Tibial artery (tissue), 4 donors: ENCODE measurements around the gene TMEM185A.
"Not testable (repeated sequence)": the region's sequence is repeated elsewhere in the genome, so short reads cannot be mapped to it uniquely, and the experiment has no call there.

Source experiments
- DNase-seq, 2 donors: peaks; one replicate each; pipeline ENCODE4 v3.0.0-alpha.2; 2019
- H3K27ac ChIP-seq, 2 donors: fragments of 200-600 bp; sonication (generic) in 1 of 2; 1 replicate in 1 of 2; 2 replicates in 1 of 2; pipeline ENCODE4 v1.5.1; 2018 to 2019; ENCODE audit warnings: mild to moderate bottlenecking in 1 of 2
- H3K27me3 ChIP-seq, 2 donors: fragments of 200-600 bp; sonication (generic) in 1 of 2; one replicate each; pipeline versions ENCODE4 v1.5.1 to v1.6.0; 2016 to 2019
- H3K36me3 ChIP-seq, 3 donors: fragments of 200-600 bp; sonication (generic) in 2 of 3; one replicate each; pipeline ENCODE4 v1.5.1; 2016 to 2019; ENCODE audit warnings: mild to moderate bottlenecking in 2 of 3
- H3K4me1 ChIP-seq, 4 donors: fragments of 200-600 bp; sonication (generic) in 2 of 4; 1 replicate in 3 of 4; 2 replicates in 1 of 4; pipeline ENCODE4 v1.5.1; 2016 to 2019
- H3K4me3 ChIP-seq, 2 donors: fragments of 200-600 bp; sonication (generic) in 1 of 2; 1 replicate in 1 of 2; 2 replicates in 1 of 2; pipeline ENCODE4 v1.5.1; 2018 to 2019; ENCODE audit warnings: mild to moderate bottlenecking in 2 of 2
- H3K9me3 ChIP-seq, 3 donors: fragments of 200-600 bp; sonication (generic) in 1 of 3; one replicate each; pipeline ENCODE4 v1.5.1; 2016 to 2019
- intact Hi-C: fragments of 100-400 bp; cut with DNase I; formaldehyde crosslinking; loops from one replicate; pipeline ENCODE4 v1.15.0; 2023; ENCODE audit warnings: low total_unique reads
- TF ChIP-seq, protein P1 (sequence below), 2 experiments: fragments of 200-600 bp in 1 of 2; fragments of 450-650 bp in 1 of 2; IDR thresholded peaks; one replicate each; pipeline ENCODE4 v1.5.1; 2017 to 2019; ENCODE audit warnings: antibody characterized with exemption in 2 of 2, mild to moderate bottlenecking in 1 of 2, moderate library complexity in 1 of 2

The TMEM185A gene

DNA sequence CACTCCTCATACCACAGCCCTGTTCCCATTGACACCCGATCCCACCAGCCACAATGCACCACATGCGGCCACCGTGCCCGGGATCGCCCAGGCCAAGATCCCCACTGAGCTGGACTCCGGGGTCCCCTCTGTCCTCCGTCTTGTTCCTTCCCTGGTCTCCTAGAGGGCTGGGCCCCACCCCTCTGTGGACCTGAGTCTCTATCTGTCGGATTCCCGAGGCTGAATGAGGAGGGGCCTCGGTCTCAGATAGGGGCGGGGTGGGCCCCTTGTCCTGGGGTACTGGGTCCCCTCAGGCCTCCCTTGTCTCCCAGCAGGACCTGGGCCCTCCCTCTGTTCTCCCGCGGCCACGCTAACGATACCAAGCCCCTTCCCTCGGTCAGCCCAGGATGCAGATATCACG, 46.0 kb downstream of the TMEM185A start:
- H3K4me3 ChIP-seq, intact Hi-C loops, H3K27me3 ChIP-seq, H3K4me1 ChIP-seq, H3K9me3 ChIP-seq, H3K27ac ChIP-seq, H3K36me3 ChIP-seq, DNase-seq: not testable (repeated sequence)

DNA sequence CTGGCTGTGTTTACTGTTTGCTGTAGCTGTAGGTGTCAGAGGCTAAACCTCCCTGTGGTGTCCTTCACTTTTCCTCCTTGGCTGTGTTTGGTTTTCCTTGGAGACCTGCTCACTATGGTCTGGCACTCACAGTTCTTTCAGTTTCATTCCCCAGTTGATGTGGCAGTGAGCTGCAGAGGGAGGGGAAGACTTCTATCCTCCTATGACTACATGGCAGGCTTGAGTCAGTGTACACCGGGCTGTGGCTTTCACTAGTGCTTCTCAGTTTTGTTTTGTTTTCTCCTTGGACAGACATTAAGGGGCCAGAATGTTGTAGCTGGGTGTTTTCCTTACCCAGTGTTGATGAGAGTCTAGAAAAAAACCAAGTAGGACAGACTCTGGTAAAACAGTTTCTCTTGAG, 58.1 kb downstream of the TMEM185A start:
- H3K9me3 ChIP-seq, intact Hi-C loops, H3K27ac ChIP-seq, DNase-seq, H3K27me3 ChIP-seq, H3K36me3 ChIP-seq, H3K4me1 ChIP-seq, H3K4me3 ChIP-seq: not testable (repeated sequence)

DNA sequence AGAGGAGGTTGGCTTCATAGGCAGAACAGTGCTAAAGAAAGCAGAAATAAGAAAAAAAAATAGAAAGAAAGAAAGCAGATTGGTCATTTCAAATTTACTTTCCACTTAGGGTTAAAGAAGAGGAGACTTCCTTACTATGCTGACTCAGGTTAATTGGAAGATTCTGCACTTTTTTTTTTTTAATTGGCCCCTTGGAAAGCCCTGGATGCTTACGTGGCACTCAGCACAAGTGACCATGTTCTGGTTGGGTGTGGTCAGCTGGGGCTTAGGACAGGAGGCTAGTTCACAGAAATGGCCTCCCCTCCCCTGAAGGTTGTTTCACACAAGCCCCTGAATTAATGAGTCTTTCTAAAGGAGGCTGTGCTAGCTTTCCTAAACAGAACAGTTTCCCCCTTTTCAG, 58.8 kb downstream of the TMEM185A start:
- peaks cover 0 to 13% (median 6%) of the 10 kb centered on the region in 4 donors for H3K4me1 ChIP-seq
- no peak overlapping the region for H3K27ac ChIP-seq
- H3K27me3 ChIP-seq = no peaks in the 10 kb centered on the region
- TF ChIP-seq, protein P1, sequence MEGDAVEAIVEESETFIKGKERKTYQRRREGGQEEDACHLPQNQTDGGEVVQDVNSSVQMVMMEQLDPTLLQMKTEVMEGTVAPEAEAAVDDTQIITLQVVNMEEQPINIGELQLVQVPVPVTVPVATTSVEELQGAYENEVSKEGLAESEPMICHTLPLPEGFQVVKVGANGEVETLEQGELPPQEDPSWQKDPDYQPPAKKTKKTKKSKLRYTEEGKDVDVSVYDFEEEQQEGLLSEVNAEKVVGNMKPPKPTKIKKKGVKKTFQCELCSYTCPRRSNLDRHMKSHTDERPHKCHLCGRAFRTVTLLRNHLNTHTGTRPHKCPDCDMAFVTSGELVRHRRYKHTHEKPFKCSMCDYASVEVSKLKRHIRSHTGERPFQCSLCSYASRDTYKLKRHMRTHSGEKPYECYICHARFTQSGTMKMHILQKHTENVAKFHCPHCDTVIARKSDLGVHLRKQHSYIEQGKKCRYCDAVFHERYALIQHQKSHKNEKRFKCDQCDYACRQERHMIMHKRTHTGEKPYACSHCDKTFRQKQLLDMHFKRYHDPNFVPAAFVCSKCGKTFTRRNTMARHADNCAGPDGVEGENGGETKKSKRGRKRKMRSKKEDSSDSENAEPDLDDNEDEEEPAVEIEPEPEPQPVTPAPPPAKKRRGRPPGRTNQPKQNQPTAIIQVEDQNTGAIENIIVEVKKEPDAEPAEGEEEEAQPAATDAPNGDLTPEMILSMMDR (IDR thresholded peaks at IDR 0.05) = no peak
- no peak for DNase-seq
- H3K36me3 ChIP-seq = no peaks in the 10 kb centered on the region
- H3K9me3 ChIP-seq = no peaks in the 10 kb centered on the region
- intact Hi-C loops = no loop called here
- no peak overlapping the region for H3K4me3 ChIP-seq

DNA sequence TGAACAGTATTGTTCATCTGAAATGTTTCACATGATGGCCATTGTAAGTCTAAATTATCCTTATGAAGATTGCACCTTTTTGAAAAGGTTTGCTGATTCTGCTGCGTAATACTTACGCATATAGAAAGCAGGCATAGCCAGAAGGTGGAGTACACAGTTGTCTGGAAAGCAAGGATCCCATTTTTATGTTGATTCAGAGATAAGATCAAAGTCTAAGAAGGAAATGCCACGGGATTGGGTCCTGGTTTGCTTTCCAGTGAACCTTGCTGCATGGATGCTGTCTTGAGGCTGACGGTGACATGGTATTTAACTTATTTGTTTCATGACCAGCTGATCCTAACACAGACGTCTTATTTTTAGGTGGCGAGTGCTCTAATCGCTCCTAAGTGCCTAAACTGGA, 59.8 kb downstream of the TMEM185A start:
- Histone ChIP-seq H3K27ac (no peak overlapping the region), H3K4me1 (peaks cover 0 to 15% (median 6%) of the 10 kb centered on the region in 4 donors), H3K9me3 (no peaks in the 10 kb centered on the region), H3K27me3 (no peaks in the 10 kb centered on the region), H3K4me3 (no peak overlapping the region), H3K36me3 (no peaks in the 10 kb centered on the region)
- DNase-seq = no peak
- intact Hi-C loops = no loop called here
- TF ChIP-seq, protein P1 (IDR thresholded peaks at IDR 0.05) = no peak

DNA sequence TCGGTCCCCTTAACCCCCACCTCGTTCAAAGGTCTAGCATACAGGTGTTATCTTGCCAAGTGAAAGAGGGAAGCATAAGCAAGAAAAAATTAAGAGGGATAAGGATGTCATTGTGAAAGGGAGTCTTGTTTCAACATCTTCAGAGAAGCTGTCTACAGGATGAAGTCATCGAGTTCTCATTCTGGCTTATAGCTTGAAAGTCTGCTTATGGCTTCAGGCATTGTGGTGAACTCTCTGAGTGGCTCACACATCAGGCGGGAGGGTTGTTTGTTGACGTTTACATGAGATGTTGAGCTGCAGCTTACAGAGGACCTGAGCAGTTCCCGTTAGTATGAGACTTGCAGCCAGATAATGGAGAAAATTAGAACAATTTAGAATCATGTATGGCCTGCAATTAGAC, 60.9 kb downstream of the TMEM185A start:
- Histone ChIP-seq H3K36me3 (no peaks in the 10 kb centered on the region), H3K9me3 (no peaks in the 10 kb centered on the region), H3K4me1 (peaks cover 0 to 15% (median 6%) of the 10 kb centered on the region in 4 donors), H3K27ac (no peak overlapping the region), H3K4me3 (no peak overlapping the region), H3K27me3 (no peaks in the 10 kb centered on the region)
- TF ChIP-seq, protein P1 (IDR thresholded peaks at IDR 0.05) = no peak
- DNase-seq = no peak
- intact Hi-C loops = no loop called here

DNA sequence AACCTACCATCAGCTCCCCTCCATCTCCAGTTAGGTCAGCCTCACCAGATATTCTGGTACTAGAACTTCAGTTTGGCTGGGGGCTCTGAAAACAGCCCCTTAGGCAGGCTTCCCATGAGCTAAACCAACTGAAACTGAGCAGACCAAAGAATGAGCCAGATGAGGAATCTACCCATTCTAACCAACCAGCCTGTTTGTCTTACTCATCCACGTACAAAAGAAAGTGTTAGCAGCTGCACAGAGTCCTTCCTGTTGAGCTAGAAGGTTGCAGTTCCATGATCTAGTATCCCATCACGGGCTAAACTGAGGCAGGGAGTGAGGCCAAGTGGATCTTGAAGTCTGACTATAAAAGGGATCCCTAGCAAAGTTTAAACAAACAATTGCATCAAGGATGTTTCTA, 61.8 kb downstream of the TMEM185A start:
- H3K27ac ChIP-seq = no peak overlapping the region
- no peaks in the 10 kb centered on the region for H3K27me3 ChIP-seq
- DNase-seq = no peak
- peaks cover 0 to 15% (median 6%) of the 10 kb centered on the region in 4 donors for H3K4me1 ChIP-seq
- TF ChIP-seq, protein P1 (IDR thresholded peaks at IDR 0.05) = no peak
- intact Hi-C loops = loop anchor here (10.0 kb wide), 1 partner anchor 65 kb away; the partner anchor contains the start of gene TMEM185A
- no peak overlapping the region for H3K4me3 ChIP-seq
- no peaks in the 10 kb centered on the region for H3K36me3 ChIP-seq
- H3K9me3 ChIP-seq = no peaks in the 10 kb centered on the region

DNA sequence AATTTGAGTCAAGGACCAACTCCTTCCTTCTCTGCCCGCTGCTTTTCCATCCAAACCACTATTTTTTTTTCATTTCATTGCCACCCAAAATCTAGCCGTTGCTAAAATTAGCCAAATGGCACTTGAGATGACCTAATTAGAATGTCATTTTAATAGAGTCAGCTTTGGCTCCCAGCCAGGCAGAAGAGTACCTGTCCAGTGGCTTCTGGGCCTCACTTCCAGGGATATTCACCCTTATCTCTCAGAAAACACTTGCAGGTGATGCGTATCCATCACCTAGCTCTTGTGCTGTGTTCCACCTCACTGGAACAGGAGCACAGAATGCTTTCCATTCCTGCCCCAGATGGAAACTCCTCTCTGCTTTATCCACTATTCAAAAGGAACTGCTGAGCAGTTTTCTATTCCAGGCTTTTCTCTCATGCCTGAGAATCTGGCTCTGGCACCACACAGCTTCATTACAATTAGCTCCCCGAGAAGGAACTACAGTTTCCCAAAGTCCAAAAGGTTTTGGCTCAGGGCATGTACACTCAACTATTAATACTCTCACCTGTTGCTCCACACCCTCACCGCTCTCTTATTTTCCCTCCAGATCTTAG, 62.8 kb downstream of the TMEM185A start:
- H3K4me1 ChIP-seq = peaks cover 0 to 15% (median 6%) of the 10 kb centered on the region in 4 donors
- DNase-seq = no peak
- no peak overlapping the region for H3K27ac ChIP-seq
- H3K27me3 ChIP-seq = no peaks in the 10 kb centered on the region
- TF ChIP-seq, protein P1 (IDR thresholded peaks at IDR 0.05) = no peak
- intact Hi-C loops = loop anchor here (10.0 kb wide), 1 partner anchor 66 kb away; the partner anchor contains the start of gene TMEM185A
- no peaks in the 10 kb centered on the region for H3K36me3 ChIP-seq
- H3K4me3 ChIP-seq = no peak overlapping the region
- no peaks in the 10 kb centered on the region for H3K9me3 ChIP-seq
